HAP-1 (cell line): Measurements from ENCODE around the gene EIF3J.
"Not testable (repeated sequence)": the region's sequence is repeated elsewhere in the genome, so short reads cannot be mapped to it uniquely, and the experiment has no call there.

Source experiments
- DNase-seq, 2 experiments: peaks; one replicate each; pipeline ENCODE4 v3.0.0-alpha.2; 2016 to 2020; ENCODE audit warnings: low spot score in 2 of 2
- H3K27me3 ChIP-seq: fragments of 250-450 bp; sonication (Bioruptor Pico); 2 replicates; pipeline ENCODE4 v1.5.1; 2020; ENCODE audit warnings: low read depth, mild to moderate bottlenecking, moderate library complexity
- H3K36me3 ChIP-seq: fragments of 250-450 bp; sonication (Bioruptor Pico); replicated peaks from 2 replicates; pipeline ENCODE4 v1.5.1; 2020; ENCODE audit warnings: mild to moderate bottlenecking
- H3K4me1 ChIP-seq: fragments of 250-450 bp; sonication (Bioruptor Pico); 2 replicates; pipeline ENCODE4 v1.5.1; 2020; ENCODE audit warnings: mild to moderate bottlenecking
- H3K4me3 ChIP-seq: fragments of 250-450 bp; sonication (Bioruptor Pico); 2 replicates; pipeline ENCODE4 v1.5.1; 2020; ENCODE audit warnings: mild to moderate bottlenecking, moderate library complexity
- H3K9me3 ChIP-seq: fragments of 250-450 bp; sonication (Bioruptor Pico); 2 replicates; pipeline ENCODE4 v1.5.1; 2020; ENCODE audit warnings: mild to moderate bottlenecking, moderate library complexity
- in situ Hi-C: fragments of 300-500 bp; cut with MboI; formaldehyde crosslinking; loops from 3 replicates; pipeline ENCODE4 v1.14.3; 2020; ENCODE audit warnings: low sequenced_read_pairs, inconsistent platforms, mixed read lengths

Gene EIF3J

DNA sequence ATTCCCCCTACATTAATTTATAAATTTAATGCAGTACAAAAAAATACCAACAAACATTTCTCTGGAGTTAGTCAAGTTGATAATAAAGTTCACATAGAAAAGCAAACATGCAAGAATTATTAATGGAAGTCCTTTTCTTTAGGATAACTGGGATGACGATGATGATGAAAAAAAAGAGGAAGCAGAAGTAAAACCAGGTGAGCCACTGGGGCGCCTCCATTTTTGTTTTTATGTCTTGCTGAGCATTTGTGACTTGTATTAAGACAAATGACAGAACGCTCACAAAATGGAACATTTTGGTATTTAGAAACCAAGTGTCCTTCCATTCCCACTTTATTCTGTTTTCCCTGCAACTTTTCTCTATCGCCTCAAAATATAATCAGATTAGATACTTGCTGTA, 13.8 kb downstream of the EIF3J start:
- Histone ChIP-seq H3K36me3 (peaks cover 50% of the 10 kb centered on the region), H3K4me3 (no peak overlapping the region), H3K4me1 (peaks cover 3% of the 10 kb centered on the region; the same call in 1 of the 2 replicates), H3K27me3 (no peaks in the 10 kb centered on the region), H3K9me3 (no peaks in the 10 kb centered on the region)
- DNase-seq = no peak
- in situ Hi-C loops = no loop called here

DNA sequence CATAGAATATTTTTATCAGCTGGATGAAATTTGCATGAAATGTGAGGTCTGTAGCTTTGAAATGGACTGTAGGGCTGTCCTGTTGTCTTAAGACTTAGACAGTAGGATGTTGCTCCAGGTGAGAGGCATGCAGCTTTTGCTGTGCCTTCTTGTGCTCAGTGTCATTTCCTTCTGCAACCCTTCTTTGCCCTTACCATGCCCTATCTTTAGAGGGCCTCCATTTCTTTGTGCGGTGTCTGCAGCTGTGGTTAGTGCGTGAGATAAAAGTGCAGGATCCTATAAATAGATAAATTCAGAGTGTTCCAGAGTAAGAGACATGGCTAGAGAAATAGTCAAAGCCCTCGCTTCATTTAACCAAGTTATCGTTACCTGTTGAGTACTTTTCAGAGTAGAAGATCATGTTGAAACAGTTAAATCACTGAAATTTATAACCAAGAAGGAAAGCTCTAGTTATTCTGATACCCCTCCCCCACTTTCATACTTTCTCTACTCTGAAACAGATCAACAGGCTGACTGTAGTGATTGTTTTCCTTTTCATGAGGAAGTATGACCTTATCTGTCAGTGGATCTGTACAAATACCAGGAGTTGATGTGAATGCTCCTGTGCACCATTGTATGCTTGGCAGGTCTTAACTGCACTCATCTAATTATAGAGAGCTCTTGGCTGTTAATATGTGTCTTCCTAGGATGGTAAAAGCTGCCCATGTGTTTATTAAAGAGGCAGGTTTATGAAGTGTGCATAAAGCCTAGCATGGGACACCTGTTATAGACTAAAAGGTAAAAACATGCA, 18.2 kb downstream of the EIF3J start:
- Histone ChIP-seq H3K27me3 (no peaks in the 10 kb centered on the region), H3K36me3 (peaks cover 82% of the 10 kb centered on the region), H3K4me1 (no peaks in the 10 kb centered on the region), H3K9me3 (no peaks in the 10 kb centered on the region), H3K4me3 (no peak overlapping the region)
- DNase-seq = no peak
- in situ Hi-C loops = no loop called here

DNA sequence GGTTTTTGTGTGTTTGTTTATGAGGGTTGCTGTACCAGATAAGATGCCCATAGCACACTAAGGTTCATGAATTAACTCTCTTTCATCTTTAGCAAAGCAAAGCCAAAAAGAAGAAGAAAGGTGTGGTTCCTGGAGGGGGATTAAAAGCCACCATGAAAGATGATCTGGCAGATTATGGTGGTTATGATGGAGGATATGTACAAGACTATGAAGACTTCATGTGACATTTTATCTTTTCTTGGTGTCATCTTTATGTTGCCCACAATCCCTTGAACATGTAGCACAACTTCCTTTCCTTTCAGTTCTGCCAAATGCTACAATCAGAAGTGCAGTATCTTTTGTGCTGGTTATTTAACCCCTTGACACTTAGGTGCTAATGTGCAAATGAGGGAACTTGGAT, 24.0 kb downstream of the EIF3J start:
- H3K4me3 ChIP-seq, DNase-seq, H3K9me3 ChIP-seq, in situ Hi-C loops, H3K27me3 ChIP-seq, H3K4me1 ChIP-seq: not testable (repeated sequence)
- peaks cover 93% of the 10 kb centered on the region for H3K36me3 ChIP-seq

DNA sequence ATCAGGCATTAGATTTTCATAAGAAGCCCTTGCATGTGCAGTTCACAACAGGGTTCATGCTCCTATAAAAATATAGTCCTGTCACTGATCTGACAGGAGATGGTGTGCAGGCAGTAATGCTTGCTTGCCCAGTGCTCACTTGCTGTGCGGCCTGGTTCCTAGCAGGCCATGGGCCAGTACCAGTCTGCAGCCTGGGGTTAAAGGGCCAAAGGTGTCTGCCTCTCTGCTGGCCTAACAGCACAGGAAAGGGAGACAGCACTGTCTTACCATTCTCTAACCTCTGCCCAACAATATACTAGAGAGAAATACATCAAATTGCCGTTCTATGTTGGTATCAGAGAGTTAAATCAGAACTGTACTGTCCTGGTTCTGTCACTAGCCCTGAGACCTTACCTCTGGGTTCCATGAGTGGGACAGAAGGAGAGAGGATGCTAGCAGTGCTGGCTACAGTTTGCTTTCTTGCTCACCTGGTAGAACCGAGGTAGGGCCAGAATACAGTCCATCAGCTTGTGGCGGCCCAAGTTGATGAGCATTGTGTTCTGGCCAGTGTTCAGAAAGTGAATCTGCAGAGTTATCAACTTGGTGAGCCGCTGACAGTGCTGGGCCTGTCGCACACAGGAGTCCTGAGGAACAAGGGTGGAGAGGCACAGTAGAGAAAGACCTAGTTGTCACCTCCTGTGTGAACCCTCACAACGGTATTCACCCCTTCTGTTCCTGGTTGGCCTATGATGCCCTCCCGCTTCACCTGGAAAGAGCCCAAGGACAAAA, 28.6 kb downstream of the EIF3J start:
- no peak for DNase-seq
- Histone ChIP-seq H3K9me3 (no peaks in the 10 kb centered on the region), H3K4me3 (no peak overlapping the region), H3K27me3 (no peaks in the 10 kb centered on the region), H3K4me1 (peaks cover 2% of the 10 kb centered on the region; the same call in 1 of the 2 replicates), H3K36me3 (peaks cover 70% of the 10 kb centered on the region)
- in situ Hi-C loops = no loop called here

DNA sequence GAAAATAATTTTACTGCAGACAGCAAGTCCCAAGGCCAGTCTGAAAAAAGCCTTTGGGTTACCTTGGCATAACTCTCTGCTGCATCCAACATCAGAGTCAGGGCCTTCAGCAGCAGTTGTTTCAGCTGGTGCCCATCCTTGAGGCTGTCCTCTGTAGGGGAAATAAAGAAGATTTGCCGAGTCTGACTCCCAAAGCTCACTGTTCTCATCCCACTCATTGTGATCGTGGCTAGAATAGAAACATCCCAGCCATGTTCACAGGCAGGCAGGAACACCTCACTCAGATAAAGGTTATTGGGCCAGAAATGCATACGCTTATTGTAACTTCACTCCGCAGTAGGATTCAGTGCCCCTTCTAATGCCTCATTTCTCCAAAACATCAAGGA, 29.2 kb downstream of the EIF3J start:
- Histone ChIP-seq H3K4me3 (no peak overlapping the region), H3K36me3 (peaks cover 65% of the 10 kb centered on the region), H3K27me3 (no peaks in the 10 kb centered on the region), H3K9me3 (no peaks in the 10 kb centered on the region), H3K4me1 (peaks cover 2% of the 10 kb centered on the region; the same call in 1 of the 2 replicates)
- no peak for DNase-seq
- in situ Hi-C loops = no loop called here

DNA sequence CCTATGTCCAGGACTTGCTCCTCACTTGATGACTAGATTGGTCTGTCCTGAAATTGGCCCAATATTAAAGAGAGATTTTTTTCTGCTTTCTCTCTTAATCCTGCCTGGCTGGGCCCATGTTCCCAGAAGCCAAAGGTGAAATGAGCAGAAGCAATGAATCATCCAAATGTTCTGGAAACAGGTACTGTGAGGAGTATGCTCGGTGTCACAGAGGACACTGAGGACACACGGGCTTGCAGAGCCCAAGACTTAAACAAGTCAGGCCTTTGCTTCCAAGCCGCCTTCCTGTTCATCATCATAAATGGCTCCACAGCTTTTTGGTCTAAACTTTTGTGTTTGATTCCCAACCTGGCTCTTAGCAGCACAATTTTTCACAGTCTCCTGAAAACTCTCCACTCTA, 31.4 kb downstream of the EIF3J start:
- Histone ChIP-seq H3K4me3 (no peak overlapping the region), H3K27me3 (no peaks in the 10 kb centered on the region), H3K36me3 (peaks cover 46% of the 10 kb centered on the region), H3K9me3 (no peaks in the 10 kb centered on the region), H3K4me1 (no peaks in the 10 kb centered on the region)
- in situ Hi-C loops = no loop called here
- no peak for DNase-seq

DNA sequence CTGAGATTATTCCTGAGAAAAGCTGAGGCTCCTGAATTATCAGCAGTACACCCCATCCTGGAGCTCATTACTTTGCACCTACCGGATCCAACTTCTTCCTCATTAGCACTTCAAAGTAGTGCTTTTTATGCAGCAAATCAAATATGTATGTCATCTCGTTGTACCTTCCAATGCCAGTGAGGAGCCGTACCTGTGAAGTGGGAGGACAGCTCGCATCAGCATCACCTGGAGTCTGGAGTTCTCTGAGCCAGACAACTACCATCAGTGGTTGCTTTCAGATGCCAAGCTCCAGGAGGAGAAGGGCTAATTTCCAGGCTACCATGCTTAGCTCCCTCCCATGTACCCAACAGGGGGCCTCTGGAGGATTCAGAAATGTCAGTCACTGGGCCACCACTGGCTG, 32.4 kb downstream of the EIF3J start:
- DNase-seq = no peak

DNA sequence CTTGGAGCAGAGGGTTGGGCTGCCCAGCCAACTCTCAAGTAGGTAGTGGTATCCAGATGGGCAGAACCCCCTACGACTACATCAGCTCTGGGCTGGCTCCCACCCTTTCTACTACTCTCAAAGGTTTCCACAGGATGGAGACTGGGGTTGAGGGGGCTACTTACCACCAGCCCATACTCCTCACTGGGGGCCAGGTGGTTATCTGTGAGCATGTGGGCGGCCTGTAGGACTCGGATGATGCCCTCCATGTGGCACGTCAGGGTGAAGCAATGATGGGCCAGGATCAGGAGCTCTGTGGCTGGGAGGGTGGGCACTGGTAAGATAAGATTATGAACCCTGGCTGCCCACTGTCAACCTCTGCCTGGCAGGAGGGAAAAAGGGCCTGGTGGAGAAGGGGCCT, 33.4 kb downstream of the EIF3J start:
- no peaks in the 10 kb centered on the region for H3K27me3 ChIP-seq
- peaks cover 26% of the 10 kb centered on the region for H3K36me3 ChIP-seq
- in situ Hi-C loops = no loop called here
- H3K4me3 ChIP-seq = no peak overlapping the region
- H3K4me1 ChIP-seq = no peaks in the 10 kb centered on the region
- no peak for DNase-seq
- H3K9me3 ChIP-seq = no peaks in the 10 kb centered on the region

More for the DNA sequence above, 32.4 kb downstream of the EIF3J start:
- H3K27me3 ChIP-seq = no peaks in the 10 kb centered on the region
- H3K4me1 ChIP-seq = no peaks in the 10 kb centered on the region
- in situ Hi-C loops = no loop called here
- H3K36me3 ChIP-seq = peaks cover 36% of the 10 kb centered on the region
- no peaks in the 10 kb centered on the region for H3K9me3 ChIP-seq
- no peak overlapping the region for H3K4me3 ChIP-seq

DNA sequence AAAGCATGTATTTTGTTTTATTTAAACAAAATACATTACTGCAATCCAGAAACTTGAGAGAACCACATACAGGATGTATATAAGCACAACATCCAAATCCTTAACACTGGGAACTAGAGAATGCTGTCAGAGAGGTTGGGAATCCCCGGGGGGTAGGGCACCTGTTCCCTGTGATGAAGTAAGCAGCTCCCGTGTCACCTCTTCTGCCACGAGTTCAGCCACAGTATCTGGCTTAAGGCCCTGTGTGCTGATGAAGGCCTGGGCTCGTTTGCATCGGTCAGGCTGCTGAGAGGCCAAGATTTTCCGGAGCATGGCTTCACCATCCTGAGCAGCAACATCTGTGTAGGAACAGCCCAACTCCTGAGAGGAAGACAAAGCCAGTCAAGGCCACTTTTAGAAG, 36.4 kb downstream of the EIF3J start:
- Histone ChIP-seq H3K4me1 (no peaks in the 10 kb centered on the region), H3K36me3 (peaks cover 7% of the 10 kb centered on the region), H3K27me3 (no peaks in the 10 kb centered on the region), H3K4me3 (no peak overlapping the region), H3K9me3 (no peaks in the 10 kb centered on the region)
- no peak for DNase-seq
- in situ Hi-C loops = no loop called here

DNA sequence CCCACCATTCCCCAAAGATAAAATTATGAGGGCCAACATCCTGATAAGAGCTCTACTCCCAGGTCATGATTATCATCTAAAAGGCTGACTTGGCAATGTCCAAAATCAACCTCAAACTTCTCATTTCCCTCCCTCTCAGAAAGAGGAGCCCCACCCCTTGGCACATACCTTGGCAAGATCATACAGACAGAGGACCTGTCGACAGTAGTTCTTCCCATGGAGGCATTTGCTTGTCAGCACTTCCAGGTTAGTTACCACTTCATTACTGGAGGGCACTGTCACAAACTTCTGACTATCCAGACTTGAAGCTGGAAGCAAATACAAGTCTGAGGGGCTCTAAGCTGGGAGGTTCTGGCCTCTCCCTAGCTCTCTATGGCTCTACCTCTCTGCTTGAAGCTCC, 37.8 kb downstream of the EIF3J start:
- Histone ChIP-seq H3K36me3 (peaks cover 3% of the 10 kb centered on the region), H3K4me1 (no peaks in the 10 kb centered on the region), H3K27me3 (no peaks in the 10 kb centered on the region), H3K9me3 (no peaks in the 10 kb centered on the region), H3K4me3 (no peak overlapping the region)
- no peak for DNase-seq
- in situ Hi-C loops = no loop called here

DNA sequence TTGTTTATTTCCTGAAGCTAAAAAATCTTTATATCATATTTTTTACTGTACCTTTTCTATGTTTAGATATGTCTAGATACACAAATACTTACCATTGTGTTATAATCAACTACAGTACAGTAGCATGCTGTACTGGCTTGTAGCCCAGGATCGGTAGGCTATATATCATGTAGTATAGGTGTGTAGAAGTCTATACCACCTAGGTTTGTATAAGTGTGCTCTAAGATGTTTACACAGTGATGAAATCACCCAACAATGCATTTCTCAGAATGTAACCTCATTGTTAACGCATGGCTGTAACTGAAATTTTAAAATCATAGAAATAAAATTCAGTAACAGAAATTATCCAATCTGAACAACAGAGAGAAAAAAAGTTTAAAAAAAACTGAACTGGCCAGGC, 43.2 kb downstream of the EIF3J start:
- in situ Hi-C loops = loop anchor here (10.0 kb wide), 1 partner anchor 155 kb away; the partner anchor contains the start of gene TRIM69
- H3K4me1 ChIP-seq = no peaks in the 10 kb centered on the region
- no peak for DNase-seq
- no peak overlapping the region for H3K4me3 ChIP-seq
- H3K36me3 ChIP-seq = peaks cover 37% of the 10 kb centered on the region
- no peaks in the 10 kb centered on the region for H3K9me3 ChIP-seq
- H3K27me3 ChIP-seq = no peaks in the 10 kb centered on the region

DNA sequence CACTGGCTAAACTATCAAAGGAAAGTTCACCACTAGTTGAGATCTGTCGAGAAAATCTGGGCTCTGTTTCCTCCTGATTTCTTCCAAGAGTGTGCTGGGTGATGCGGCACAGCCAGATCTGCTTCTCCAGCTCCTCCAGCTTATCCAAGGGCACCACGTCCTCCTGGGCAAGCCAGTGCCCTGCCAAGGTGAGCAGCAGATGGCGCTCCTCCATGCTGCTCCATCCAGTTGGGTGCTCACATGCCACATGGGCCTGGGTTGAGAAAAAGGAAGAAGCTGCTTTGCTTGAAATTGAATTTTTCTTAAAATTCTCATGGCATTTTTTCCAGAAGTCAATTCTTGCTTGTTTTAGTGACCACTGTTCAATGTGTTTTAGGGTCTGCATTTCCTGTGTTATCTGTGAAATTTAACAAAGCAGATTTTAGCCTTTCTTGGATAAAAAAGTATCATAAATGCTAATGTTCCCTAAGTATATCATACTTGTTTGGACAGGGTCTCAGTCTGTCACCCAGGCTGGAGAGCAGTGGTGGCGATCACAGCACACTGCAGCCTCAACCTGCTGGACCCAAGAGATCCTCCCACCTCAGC, 47.3 kb downstream of the EIF3J start:
- no peaks in the 10 kb centered on the region for H3K9me3 ChIP-seq
- H3K36me3 ChIP-seq = peaks cover 45% of the 10 kb centered on the region
- no peaks in the 10 kb centered on the region for H3K4me1 ChIP-seq
- no peaks in the 10 kb centered on the region for H3K27me3 ChIP-seq
- in situ Hi-C loops = loop anchor here (10.0 kb wide), 1 partner anchor 151 kb away; the partner anchor contains the start of gene TRIM69
- H3K4me3 ChIP-seq = no peak overlapping the region
- peak in 1 of 2 experiments; percentile 44 for DNase-seq

DNA sequence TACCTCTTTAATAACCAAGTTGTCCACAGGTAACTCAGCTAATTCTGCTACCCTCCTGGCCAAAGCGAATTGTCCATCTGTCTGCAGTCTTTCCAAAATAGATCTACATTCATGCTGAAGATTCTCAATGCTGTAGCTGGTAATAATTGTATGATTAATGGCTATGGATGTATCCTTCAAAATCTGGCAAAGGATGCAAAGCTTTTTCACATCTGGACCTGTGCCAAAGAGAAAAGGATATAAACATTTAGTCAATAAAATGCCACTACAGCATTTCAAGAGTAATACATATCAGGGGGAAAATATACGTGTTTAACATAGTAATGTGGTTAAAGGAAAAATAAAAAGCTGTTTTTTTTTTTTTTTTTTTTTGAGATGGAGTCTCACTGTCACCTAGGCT, 48.7 kb downstream of the EIF3J start:
- H3K4me1 ChIP-seq = no peaks in the 10 kb centered on the region
- no peak for DNase-seq
- H3K9me3 ChIP-seq = no peaks in the 10 kb centered on the region
- no peak overlapping the region for H3K4me3 ChIP-seq
- H3K27me3 ChIP-seq = no peaks in the 10 kb centered on the region
- in situ Hi-C loops = loop anchor here (10.0 kb wide), 1 partner anchor 149 kb away; the partner anchor contains the start of gene TRIM69
- peaks cover 49% of the 10 kb centered on the region for H3K36me3 ChIP-seq

DNA sequence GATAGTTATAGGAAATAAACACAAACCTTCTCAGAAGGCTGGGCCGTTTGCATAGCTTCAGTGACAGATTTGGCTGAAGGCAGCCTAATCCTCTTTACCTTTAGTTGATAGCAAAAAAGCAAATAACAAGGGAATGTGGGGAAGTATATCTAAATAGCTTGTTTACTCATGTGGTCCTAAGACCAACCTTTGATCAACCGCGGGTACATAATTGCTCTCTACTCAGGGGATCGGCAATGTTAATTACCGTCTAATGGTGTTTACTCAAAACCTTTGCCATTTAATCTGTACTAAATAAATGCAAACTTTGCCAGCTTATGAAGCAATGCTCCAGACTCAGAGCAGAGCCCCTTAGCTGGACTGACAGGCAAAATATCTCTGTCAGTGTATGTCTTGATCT, 51.6 kb downstream of the EIF3J start:
- Histone ChIP-seq H3K27me3 (no peaks in the 10 kb centered on the region), H3K4me3 (no peak overlapping the region), H3K36me3 (peaks cover 55% of the 10 kb centered on the region), H3K4me1 (no peaks in the 10 kb centered on the region), H3K9me3 (no peaks in the 10 kb centered on the region)
- DNase-seq = no peak
- in situ Hi-C loops = loop anchor here (10.0 kb wide), 1 partner anchor 146 kb away; the partner anchor contains the start of gene TRIM69
